Parathyroid adenoma (tissue), 2 donors: ENCODE data around the gene INCA1.

Source experiments
- H2AFZ ChIP-seq: fragments of 300-600 bp; sonication (generic); one replicate; pipeline ENCODE4 v1.7.0; 2017; ENCODE audit warnings: antibody characterized with exemption, mild to moderate bottlenecking
- H3K27ac ChIP-seq: fragments of 300-600 bp; sonication (generic); one replicate; pipeline ENCODE4 v1.7.0; 2017
- H3K27me3 ChIP-seq: fragments of 300-600 bp; sonication (generic); one replicate; pipeline ENCODE4 v1.7.0; 2017; ENCODE audit warnings: low read length; ENCODE audit not compliant: control insufficient read depth, insufficient read depth
- H3K36me3 ChIP-seq: fragments of 300-600 bp; sonication (generic); one replicate; pipeline ENCODE4 v1.7.0; 2017; ENCODE audit warnings: low read length; ENCODE audit not compliant: control insufficient read depth, insufficient read depth
- H3K4me1 ChIP-seq: fragments of 300-600 bp; sonication (generic); one replicate; pipeline ENCODE4 v1.7.0; 2017; ENCODE audit warnings: control low read depth
- H3K4me2 ChIP-seq: fragments of 300-600 bp; sonication (generic); one replicate; pipeline ENCODE4 v1.7.0; 2017; ENCODE audit warnings: low read length
- H3K4me3 ChIP-seq: fragments of 300-600 bp; sonication (generic); one replicate; pipeline ENCODE4 v1.7.0; 2017; ENCODE audit warnings: low read depth, low read length
- H3K79me2 ChIP-seq: fragments of 300-600 bp; sonication (generic); one replicate; pipeline ENCODE4 v1.7.0; 2017; ENCODE audit warnings: control low read depth
- H3K9ac ChIP-seq: fragments of 300-600 bp; sonication (generic); one replicate; pipeline ENCODE4 v1.7.0; 2017; ENCODE audit warnings: mild to moderate bottlenecking
- H3K9me3 ChIP-seq: fragments of 300-600 bp; sonication (generic); one replicate; pipeline ENCODE4 v1.7.0; 2017; ENCODE audit warnings: low read length; ENCODE audit not compliant: control insufficient read depth
- CTCF ChIP-seq: fragments of 300-600 bp; sonication (generic); IDR thresholded peaks from one replicate; pipeline ENCODE4 v1.7.0; 2017; ENCODE audit warnings: antibody characterized with exemption, mild to moderate bottlenecking
- donor health status: primary hyperparathyroidism.

Gene INCA1

GRCh38 chr17:4997302-4998026, at the start of gene INCA1, which contains the start of gene KIF1C:
INCA1 (minus strand) TSS chr17:4997522; CDS start chr17:4994437, 3,085 bp downstream.
KIF1C (plus strand) TSS chr17:4997950; CDS start chr17:5000247, 2,297 bp downstream.
- H3K9ac ChIP-seq = peak within 1 kb of the TSS; percentile 69
- no peaks in the 10 kb centered on the region for H3K9me3 ChIP-seq
- H3K36me3 ChIP-seq = no peaks in the 10 kb centered on the region
- H2AFZ ChIP-seq = peak within 1 kb of the TSS; percentile 89
- peak within 1 kb of the TSS; percentile 83 for H3K27ac ChIP-seq
- peak within 1 kb of the TSS; percentile 95 for H3K4me2 ChIP-seq
- no peaks in the 10 kb centered on the region for H3K27me3 ChIP-seq
- H3K4me1 ChIP-seq = peaks cover 5% of the 10 kb centered on the region
- H3K4me3 ChIP-seq = peak within 1 kb of the TSS; percentile 88
- H3K79me2 ChIP-seq = no peaks in the 10 kb centered on the region
- TF ChIP-seq CTCF = peak; percentile 6

- Histone ChIP-seq H3K4me1 (no peaks in the 10 kb centered on the region), H3K4me3 (no peak overlapping the region), H3K9me3 (no peaks in the 10 kb centered on the region), H3K79me2 (no peaks in the 10 kb centered on the region), H3K27ac (no peak overlapping the region), H3K4me2 (no peak overlapping the region), H3K9ac (no peak overlapping the region), H3K36me3 (no peaks in the 10 kb centered on the region), H3K27me3 (no peaks in the 10 kb centered on the region), H2AFZ (no peak overlapping the region)
- TF ChIP-seq CTCF = no peak
Observed at GRCh38 chr17:5045496-5045895, 48.2 kb upstream of the INCA1 start.

- Histone ChIP-seq H3K4me3 (no peak overlapping the region), H3K4me2 (no peak overlapping the region), H3K4me1 (no peaks in the 10 kb centered on the region), H3K79me2 (no peaks in the 10 kb centered on the region), H3K9ac (no peak overlapping the region), H3K36me3 (no peaks in the 10 kb centered on the region), H2AFZ (no peak overlapping the region), H3K27me3 (no peaks in the 10 kb centered on the region), H3K27ac (no peak overlapping the region), H3K9me3 (no peaks in the 10 kb centered on the region)
- no peak for TF ChIP-seq CTCF
Observed at GRCh38 chr17:5044630-5045029, 47.3 kb upstream of the INCA1 start.

GRCh38 chr17:5043524-5043923, 46.2 kb upstream of the INCA1 start:
- no peak overlapping the region for H3K4me3 ChIP-seq
- H3K9me3 ChIP-seq = no peaks in the 10 kb centered on the region
- no peak overlapping the region for H3K27ac ChIP-seq
- H3K4me1 ChIP-seq = no peaks in the 10 kb centered on the region
- TF ChIP-seq CTCF = no peak
- no peaks in the 10 kb centered on the region for H3K79me2 ChIP-seq
- H3K9ac ChIP-seq = no peak overlapping the region
- no peak overlapping the region for H2AFZ ChIP-seq
- no peaks in the 10 kb centered on the region for H3K36me3 ChIP-seq
- no peak overlapping the region for H3K4me2 ChIP-seq
- H3K27me3 ChIP-seq = no peaks in the 10 kb centered on the region
